PC-3 (cell line): ENCODE data around the gene SDK1. TPM values are rescaled to one million over a fixed set of nuclear protein-coding genes. Genes with fewer than 3 reads are reported as not detected.

ENCODE experiments used
- ATAC-seq: fragments of 200-7000 bp; cut with Tn5 transposase; 2 replicates; pipeline ENCODE4 v1.9.1; 2020; ENCODE audit warnings: mild to moderate bottlenecking, moderate library complexity
- BruUV-seq: library from RNA; stranded (reverse); fragments of 400-500 nt; replicated peaks from 2 replicates; lab custom pipeline; 2021; lab: Mats Ljungman, UMichigan
- CTCF ChIA-PET: fragments of 300-600 bp; sonication (Branson Sonifier 250); formaldehyde crosslinking; loops from one replicate; lab custom pipeline; 2022; ENCODE audit warnings: antibody characterized with exemption; lab: Charles Lee
- POLR2A ChIA-PET: fragments of 300-600 bp; sonication (Branson Sonifier 250); formaldehyde crosslinking; loops from one replicate; lab custom pipeline; 2022; ENCODE audit warnings: antibody characterized with exemption; ENCODE audit not compliant: unreplicated experiment; lab: Charles Lee
- DNase-seq: peaks from one replicate; pipeline ENCODE4 v3.0.0-alpha.2; 2015
- H2AFZ ChIP-seq: fragments of 300-600 bp; sonication (generic); 2 replicates; pipeline ENCODE4 v1.6.0; 2016; ENCODE audit warnings: antibody characterized with exemption, low read length
- H3F3A ChIP-seq: fragments of 300-600 bp; sonication (generic); one replicate; pipeline ENCODE4 v1.6.0; 2017; ENCODE audit warnings: antibody characterized with exemption, low read length, control low read depth, mild to moderate bottlenecking; ENCODE audit not compliant: unreplicated experiment
- H3K27ac ChIP-seq: fragments of 300-600 bp; sonication (generic); 2 replicates; pipeline ENCODE4 v1.5.1; 2016; ENCODE audit warnings: mild to moderate bottlenecking, low read length
- H3K27me3 ChIP-seq: fragments of 300-600 bp; sonication (generic); 2 replicates; pipeline ENCODE4 v1.6.1; 2016; ENCODE audit warnings: low read length, mixed read lengths
- H3K36me3 ChIP-seq: fragments of 300-600 bp; sonication (generic); 2 replicates; pipeline ENCODE4 v1.6.1; 2016; ENCODE audit warnings: low read depth, mixed run types, low read length, mixed read lengths
- H3K4me1 ChIP-seq: fragments of 300-600 bp; sonication (generic); 2 replicates; pipeline ENCODE4 v1.5.1; 2016; ENCODE audit warnings: low read length; ENCODE audit not compliant: insufficient read depth
- H3K4me2 ChIP-seq: fragments of 300-600 bp; sonication (generic); 2 replicates; pipeline ENCODE4 v1.6.0; 2016; ENCODE audit warnings: low read length
- H3K4me3 ChIP-seq: fragments of 300-600 bp; sonication (generic); 2 replicates; pipeline ENCODE4 v1.5.1; 2016; ENCODE audit warnings: mild to moderate bottlenecking, low read length, mixed read lengths
- H3K79me2 ChIP-seq: fragments of 300-600 bp; sonication (generic); 2 replicates; pipeline ENCODE4 v1.6.1; 2017; ENCODE audit warnings: low read length, mixed read lengths
- H3K9ac ChIP-seq: fragments of 300-600 bp; sonication (generic); 2 replicates; pipeline ENCODE4 v1.6.0; 2016; ENCODE audit warnings: mild to moderate bottlenecking, low read length
- H3K9me2 ChIP-seq: fragments of 300-600 bp; sonication (generic); replicated peaks from 2 replicates; pipeline ENCODE4 v1.6.1; 2016; ENCODE audit warnings: mixed run types, low read length, mixed read lengths
- H3K9me3 ChIP-seq: fragments of 300-600 bp; sonication (generic); 2 replicates; pipeline ENCODE4 v1.6.1; 2016; ENCODE audit warnings: low read length, mixed read lengths
- H4K20me1 ChIP-seq: fragments of 300-600 bp; sonication (generic); 2 replicates; pipeline ENCODE4 v1.6.1; 2016; ENCODE audit warnings: low read length, mixed read lengths
- CTCF ChIP-seq: fragments of 300-600 bp; sonication (generic); conservative IDR thresholded peaks from 2 replicates; pipeline ENCODE4 v1.5.1; 2017; ENCODE audit warnings: antibody characterized with exemption, low read depth, mild to moderate bottlenecking, low read length
- EZH2 ChIP-seq: fragments of 300-600 bp; sonication (generic); IDR thresholded peaks from one replicate; pipeline ENCODE4 v1.6.1; 2017; ENCODE audit warnings: antibody characterized with exemption, mild to moderate bottlenecking, low read length; ENCODE audit not compliant: unreplicated experiment
- EZH2phosphoT487 ChIP-seq: fragments of 300-600 bp; sonication (generic); IDR thresholded peaks from 2 replicates; pipeline ENCODE4 v1.6.1; 2018; ENCODE audit warnings: mild to moderate bottlenecking, antibody characterized with exemption, low read length, borderline replicate concordance
- intact Hi-C: fragments of 100-400 bp; cut with micrococcal nuclease; formaldehyde crosslinking; loops from 2 replicates; pipeline ENCODE4 v1.9.0; 2023
- total RNA-seq: library from RNA; depleted of rRNA; stranded (reverse); fragments of >200 nt; gene quantifications from 2 replicates; pipeline ENCODE4 v1.2.3, GENCODE V29; 2014

Gene SDK1
- total RNA-seq, 1 experiment from 2014 or later = 2.8 TPM

DNA sequence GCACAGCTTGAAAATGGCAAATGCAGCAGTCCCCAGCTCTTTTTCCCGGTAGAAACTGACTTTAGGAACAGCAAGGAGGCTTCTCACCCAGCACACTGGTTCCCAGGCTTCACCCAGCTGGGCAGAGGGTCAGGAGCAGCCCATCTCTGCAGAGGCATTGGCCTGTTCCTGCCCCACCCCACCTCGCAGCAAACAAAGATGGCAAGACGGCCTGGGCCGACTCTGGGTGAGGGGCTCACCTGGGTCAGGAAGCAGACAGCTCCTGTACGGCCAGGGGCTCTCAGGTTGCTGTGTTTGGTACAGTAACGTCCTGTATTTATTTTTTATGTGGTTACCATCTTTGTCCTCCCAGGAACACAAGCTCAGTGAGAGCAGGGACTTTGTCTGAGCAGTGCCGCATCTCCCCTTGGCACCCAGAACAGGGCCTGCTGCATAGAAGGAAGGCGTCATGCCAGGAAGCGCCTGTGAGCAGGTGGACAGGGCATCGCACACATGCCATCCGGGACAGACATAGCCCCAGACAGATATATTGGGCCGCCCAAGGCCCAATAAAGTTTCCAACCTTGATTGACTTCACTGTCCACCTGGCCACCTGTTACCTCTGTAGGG is 796.1 kb downstream of the SDK1 start:
- H3K9me2 ChIP-seq = no peaks in the 10 kb centered on the region
- H2AFZ ChIP-seq = no peak overlapping the region
- no peaks in the 10 kb centered on the region for H3F3A ChIP-seq
- H4K20me1 ChIP-seq = no peaks in the 10 kb centered on the region
- ChIA-PET CTCF (no interaction called here), POLR2A (no interaction called here)
- ATAC-seq = no peak
- no peaks in the 10 kb centered on the region for H3K27me3 ChIP-seq
- no peak for DNase-seq
- no TSS peak for BruUV-seq
- H3K9ac ChIP-seq = no peak overlapping the region
- no peaks in the 10 kb centered on the region for H3K79me2 ChIP-seq
- no peaks in the 10 kb centered on the region for H3K36me3 ChIP-seq
- no peak overlapping the region for H3K27ac ChIP-seq
- TF ChIP-seq EZH2 = no peak
- TF ChIP-seq EZH2phosphoT487 = no peak
- no peak for TF ChIP-seq CTCF
- intact Hi-C loops = no loop called here
- H3K9me3 ChIP-seq = no peaks in the 10 kb centered on the region
- no peaks in the 10 kb centered on the region for H3K4me1 ChIP-seq
- H3K4me3 ChIP-seq = no peak overlapping the region
- H3K4me2 ChIP-seq = no peak overlapping the region

DNA sequence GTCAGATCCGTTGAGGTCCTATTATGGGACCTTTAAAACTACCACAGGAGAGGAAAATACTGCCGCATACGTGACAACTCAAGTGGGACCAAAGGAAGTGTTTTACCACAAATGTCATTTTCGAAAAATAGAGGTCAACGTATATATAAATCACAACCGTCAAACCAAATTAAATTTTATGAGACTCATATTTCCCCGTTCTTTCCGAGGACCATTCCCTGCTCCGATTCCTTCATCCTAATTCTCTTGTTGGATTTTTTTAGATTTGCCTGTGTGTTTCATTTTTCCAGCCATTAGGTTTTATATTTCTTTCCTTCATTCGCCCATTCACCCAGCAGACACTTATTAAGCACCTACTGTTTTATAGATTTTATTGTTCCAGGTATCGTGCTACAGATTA is 797.1 kb downstream of the SDK1 start:
- H3K9ac ChIP-seq = no peak overlapping the region
- DNase-seq (no peak), ATAC-seq (no peak)
- CTCF ChIA-PET = no interaction called here
- no peaks in the 10 kb centered on the region for H3F3A ChIP-seq
- intact Hi-C loops = no loop called here
- no TSS peak for BruUV-seq
- POLR2A ChIA-PET = no interaction called here
- H3K4me3 ChIP-seq = no peak overlapping the region
- H3K79me2 ChIP-seq = no peaks in the 10 kb centered on the region
- H3K27ac ChIP-seq = no peak overlapping the region
- H3K9me3 ChIP-seq = no peaks in the 10 kb centered on the region
- no peak overlapping the region for H2AFZ ChIP-seq
- TF ChIP-seq EZH2 (no peak), EZH2phosphoT487 (no peak), CTCF (no peak)
- H3K4me2 ChIP-seq = no peak overlapping the region
- H3K9me2 ChIP-seq = no peaks in the 10 kb centered on the region
- H4K20me1 ChIP-seq = no peaks in the 10 kb centered on the region
- no peaks in the 10 kb centered on the region for H3K4me1 ChIP-seq
- H3K36me3 ChIP-seq = no peaks in the 10 kb centered on the region
- H3K27me3 ChIP-seq = no peaks in the 10 kb centered on the region

- Histone ChIP-seq H4K20me1 (no peaks in the 10 kb centered on the region), H3F3A (no peaks in the 10 kb centered on the region), H3K9ac (no peak overlapping the region), H2AFZ (no peak overlapping the region), H3K79me2 (no peaks in the 10 kb centered on the region), H3K9me2 (no peaks in the 10 kb centered on the region), H3K9me3 (no peaks in the 10 kb centered on the region), H3K27ac (no peak overlapping the region), H3K27me3 (no peaks in the 10 kb centered on the region), H3K4me1 (peaks cover 5% of the 10 kb centered on the region), H3K4me3 (no peak overlapping the region), H3K4me2 (no peak overlapping the region), H3K36me3 (no peaks in the 10 kb centered on the region)
- POLR2A ChIA-PET = no interaction called here
- no TSS peak for BruUV-seq
- intact Hi-C loops = loop anchor here (10.0 kb wide), 1 partner anchor 375 kb away; no protein-coding TSS in a partner anchor
- ATAC-seq (no peak), DNase-seq (no peak)
- TF ChIP-seq EZH2 (no peak), EZH2phosphoT487 (no peak), CTCF (no peak)
- CTCF ChIA-PET = no interaction called here
Measured at GRCh38 chr7:4099651-4100050, 798.6 kb downstream of the SDK1 start.
